ENCODE measurements around the gene GSAP. TPM values are rescaled to one million over a fixed set of nuclear protein-coding genes. Genes with fewer than 3 reads are reported as not detected.
A peak's percentile ranks its signal among the peaks of the same experiment; 100 is the strongest.

The GSAP gene
- total and polyA plus RNA-seq, 2 donors (not counting 1 experiment from before 2014, with no cell fraction given) = 140 to 207 TPM

DNA sequence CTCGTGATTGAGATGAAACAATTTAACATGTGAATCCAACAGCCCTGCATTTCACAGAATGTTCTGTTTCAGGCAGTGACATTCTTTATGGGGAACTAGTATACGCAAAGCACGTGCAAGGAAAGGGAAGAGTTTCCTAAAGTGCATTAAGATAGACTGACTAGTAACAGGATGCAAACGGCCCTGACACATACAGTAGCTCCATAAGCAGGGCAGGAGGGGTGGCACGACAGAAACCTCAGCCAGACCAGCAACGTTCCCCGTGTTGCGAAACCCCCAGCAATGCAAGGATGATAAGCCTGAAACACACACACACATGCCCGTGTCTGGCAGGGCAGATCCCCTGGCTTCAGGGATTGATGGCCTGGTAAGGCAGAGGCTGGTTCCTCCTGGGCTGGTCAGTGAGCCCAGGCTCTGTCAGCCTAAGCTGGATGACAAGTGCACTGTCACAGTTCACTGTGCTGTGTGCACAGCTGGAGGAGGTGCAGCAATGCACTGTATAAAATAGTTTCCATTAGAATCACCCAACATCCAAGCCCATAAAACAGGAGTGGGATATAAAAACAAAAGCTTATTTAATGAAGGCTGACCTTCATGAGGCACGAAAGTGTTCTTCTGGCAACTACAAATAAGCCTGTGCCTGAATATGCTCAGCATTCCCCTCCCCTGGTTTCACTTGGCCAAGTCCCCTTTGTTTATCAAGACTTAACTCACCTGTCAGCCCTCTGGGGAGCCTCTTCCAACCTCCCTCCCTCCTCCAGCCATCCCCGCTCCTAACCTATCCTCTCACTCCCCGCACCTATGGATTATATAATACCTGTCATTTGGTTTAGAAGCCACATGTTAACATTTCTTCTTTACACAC, 88.8 kb downstream of the GSAP start:
- no peaks in the 10 kb centered on the region for H3K27me3 Mint-ChIP-seq
- Histone ChIP-seq H2AFZ (ENCODE audit: insufficient read depth, low read depth, low read length, poor library complexity, severe bottlenecking) (no peak overlapping the region), H3K9me3 (ENCODE audit: control extremely low read depth in 1 of 3, control insufficient read depth in 2 of 3, insufficient read depth in 1 of 3, low read length in 2 of 3) (no peaks in the 10 kb centered on the region), H3K27ac (ENCODE audit: low read length in 2 of 2) (no peak overlapping the region), H3K4me3 (ENCODE audit: control extremely low read depth in 1 of 5, extremely low read depth in 1 of 5, insufficient read depth in 1 of 5, low read depth in 2 of 5, low read length in 4 of 5) (no peak overlapping the region), H3K36me3 (replicated peaks in 1 of 2; ENCODE audit: control extremely low read depth in 1 of 2, control insufficient read depth in 1 of 2, extremely low read depth in 1 of 2, insufficient read depth in 2 of 2, low read length in 1 of 2) (peaks cover 3 to 58% of the 10 kb centered on the region in 2 experiments), H3K79me2 (ENCODE audit: control insufficient read depth, insufficient read depth, low read length) (peaks cover 22% of the 10 kb centered on the region), H3K4me2 (replicated peaks; ENCODE audit: low read depth, low read length, poor library complexity, severe bottlenecking) (no peak overlapping the region), H3K27me3 (replicated peaks in 1 of 4; ENCODE audit: control extremely low read depth in 1 of 4, control insufficient read depth in 3 of 4, insufficient read depth in 4 of 4, low read length in 3 of 4) (no peaks in the 10 kb centered on the region), H4K20me1 (ENCODE audit: control insufficient read depth, insufficient read depth, low read length, poor library complexity, severe bottlenecking) (peaks cover 5% of the 10 kb centered on the region), H3K4me1 (ENCODE audit: control insufficient read depth in 2 of 2, insufficient read depth in 2 of 2, low read length in 2 of 2) (peaks cover 35 to 38% of the 10 kb centered on the region in 2 donors), H3K9ac (ENCODE audit: low read length) (no peak overlapping the region)
- H3K4me1 Mint-ChIP-seq = peaks cover 28% of the 10 kb centered on the region
- no peaks in the 10 kb centered on the region for H3K9me3 Mint-ChIP-seq (ENCODE audit: insufficient read depth)
- TF ChIP-seq, protein P1, sequence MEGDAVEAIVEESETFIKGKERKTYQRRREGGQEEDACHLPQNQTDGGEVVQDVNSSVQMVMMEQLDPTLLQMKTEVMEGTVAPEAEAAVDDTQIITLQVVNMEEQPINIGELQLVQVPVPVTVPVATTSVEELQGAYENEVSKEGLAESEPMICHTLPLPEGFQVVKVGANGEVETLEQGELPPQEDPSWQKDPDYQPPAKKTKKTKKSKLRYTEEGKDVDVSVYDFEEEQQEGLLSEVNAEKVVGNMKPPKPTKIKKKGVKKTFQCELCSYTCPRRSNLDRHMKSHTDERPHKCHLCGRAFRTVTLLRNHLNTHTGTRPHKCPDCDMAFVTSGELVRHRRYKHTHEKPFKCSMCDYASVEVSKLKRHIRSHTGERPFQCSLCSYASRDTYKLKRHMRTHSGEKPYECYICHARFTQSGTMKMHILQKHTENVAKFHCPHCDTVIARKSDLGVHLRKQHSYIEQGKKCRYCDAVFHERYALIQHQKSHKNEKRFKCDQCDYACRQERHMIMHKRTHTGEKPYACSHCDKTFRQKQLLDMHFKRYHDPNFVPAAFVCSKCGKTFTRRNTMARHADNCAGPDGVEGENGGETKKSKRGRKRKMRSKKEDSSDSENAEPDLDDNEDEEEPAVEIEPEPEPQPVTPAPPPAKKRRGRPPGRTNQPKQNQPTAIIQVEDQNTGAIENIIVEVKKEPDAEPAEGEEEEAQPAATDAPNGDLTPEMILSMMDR (IDR thresholded peaks at IDR 0.05) = no peak
- no peak for TF ChIP-seq EZH2 (IDR thresholded peaks at IDR 0.05; ENCODE audit: borderline replicate concordance, insufficient read depth, low read depth, low read length, poor library complexity, severe bottlenecking)
- 49% methylated on average over 10 of the region's 12 CpGs for WGBS (ENCODE audit: insufficient coverage)
- ATAC-seq (ENCODE audit: low read depth) (no peak), DNase-seq (no peak)
- ChIA-PET POLR2A (no interaction called here), CTCF (interaction anchor here (0.8 kb wide), 1 partner anchor 15 kb away, joined by 3 read pairs; no protein-coding TSS in a partner anchor)
- H3K4me3 Mint-ChIP-seq = no peak overlapping the region
- H3K27ac Mint-ChIP-seq = peak overlapping the region; percentile 47
- intact Hi-C loops (cut with micrococcal nuclease) = no loop called here

DNA sequence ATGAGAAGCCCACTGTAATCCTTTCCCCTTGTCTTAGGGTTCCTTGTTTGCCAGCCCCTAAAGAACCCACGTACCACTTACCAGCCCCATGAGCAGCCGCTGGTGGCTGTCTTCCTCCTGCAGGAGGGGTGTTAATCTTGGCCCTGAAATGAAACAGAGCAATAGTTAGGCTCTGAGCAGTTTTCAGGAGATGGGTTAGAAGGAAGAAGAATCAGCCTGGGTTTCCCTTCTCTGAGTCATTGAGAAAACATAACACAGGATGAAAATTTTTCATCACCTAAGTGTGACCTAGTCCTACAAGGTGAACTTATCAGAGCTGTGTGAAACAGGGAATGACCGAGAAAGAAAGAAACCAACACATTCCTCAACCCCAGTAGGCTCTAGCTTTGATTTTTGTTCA, 90.0 kb downstream of the GSAP start:
- Histone ChIP-seq H3K36me3 (replicated peaks in 1 of 2; ENCODE audit: control extremely low read depth in 1 of 2, control insufficient read depth in 1 of 2, extremely low read depth in 1 of 2, insufficient read depth in 2 of 2, low read length in 1 of 2) (peaks cover 3 to 69% of the 10 kb centered on the region in 2 experiments), H3K27me3 (replicated peaks in 1 of 4; ENCODE audit: control extremely low read depth in 1 of 4, control insufficient read depth in 3 of 4, insufficient read depth in 4 of 4, low read length in 3 of 4) (no peaks in the 10 kb centered on the region), H4K20me1 (ENCODE audit: control insufficient read depth, insufficient read depth, low read length, poor library complexity, severe bottlenecking) (peaks cover 5% of the 10 kb centered on the region), H2AFZ (ENCODE audit: insufficient read depth, low read depth, low read length, poor library complexity, severe bottlenecking) (no peak overlapping the region), H3K9ac (ENCODE audit: low read length) (no peak overlapping the region), H3K27ac (ENCODE audit: low read length in 2 of 2) (no peak overlapping the region), H3K4me3 (ENCODE audit: control extremely low read depth in 1 of 5, extremely low read depth in 1 of 5, insufficient read depth in 1 of 5, low read depth in 2 of 5, low read length in 4 of 5) (no peak overlapping the region), H3K4me2 (replicated peaks; ENCODE audit: low read depth, low read length, poor library complexity, severe bottlenecking) (no peak overlapping the region), H3K79me2 (ENCODE audit: control insufficient read depth, insufficient read depth, low read length) (peaks cover 22% of the 10 kb centered on the region), H3K4me1 (ENCODE audit: control insufficient read depth in 2 of 2, insufficient read depth in 2 of 2, low read length in 2 of 2) (peaks cover 23 to 28% of the 10 kb centered on the region in 2 donors), H3K9me3 (ENCODE audit: control extremely low read depth in 1 of 3, control insufficient read depth in 2 of 3, insufficient read depth in 1 of 3, low read length in 2 of 3) (no peaks in the 10 kb centered on the region)
- Mint-ChIP-seq H3K4me1 (peaks cover 18% of the 10 kb centered on the region), H3K27me3 (no peaks in the 10 kb centered on the region), H3K9me3 (ENCODE audit: insufficient read depth) (no peaks in the 10 kb centered on the region), H3K27ac (no peak overlapping the region), H3K4me3 (no peak overlapping the region)
- no peak for TF ChIP-seq EZH2 (IDR thresholded peaks at IDR 0.05; ENCODE audit: borderline replicate concordance, insufficient read depth, low read depth, low read length, poor library complexity, severe bottlenecking)
- TF ChIP-seq, protein P1 (IDR thresholded peaks at IDR 0.05) = no peak
- ATAC-seq (ENCODE audit: low read depth) = no peak
- WGBS (ENCODE audit: insufficient coverage) = 86% methylated on average over 1 of the region's 3 CpGs
- POLR2A ChIA-PET = no interaction called here
- DNase-seq = no peak
- CTCF ChIA-PET = interaction anchor here (0.8 kb wide), 1 partner anchor 14 kb away, joined by 3 read pairs; no protein-coding TSS in a partner anchor
- intact Hi-C loops (cut with micrococcal nuclease) = no loop called here

Measured in B cell (primary cell).